ENCODE results near the gene TMPRSS11D.

TMPRSS11D gene

GRCh38 chr4:67883902-67884301 lies at the start of gene TMPRSS11D:
Gene TMPRSS11D (minus strand): TSS chr4:67884002. CDS start chr4:67883933, 69 bp downstream.
- no peak for DNase-seq (ENCODE audit: low read depth)

- no peak for DNase-seq (ENCODE audit: low read depth)
These were observed 49.2 kb upstream of the TMPRSS11D start for GRCh38 chr4:67933038-67933437.

- no peak for DNase-seq (ENCODE audit: low read depth)
These were observed 47.5 kb upstream of the TMPRSS11D start for GRCh38 chr4:67931256-67931655.

- DNase-seq (ENCODE audit: low read depth), result no peak
These were observed 45.6 kb upstream of the TMPRSS11D start for GRCh38 chr4:67929426-67929825.

GRCh38 chr4:67928546-67928945 lies 44.7 kb upstream of the TMPRSS11D start:
- no peak for DNase-seq (ENCODE audit: low read depth)

- no peak for DNase-seq (ENCODE audit: low read depth)
These were observed 43.4 kb upstream of the TMPRSS11D start for GRCh38 chr4:67927251-67927650.

GRCh38 chr4:67926485-67926884 lies 42.7 kb upstream of the TMPRSS11D start:
- DNase-seq (ENCODE audit: low read depth), result no peak

GRCh38 chr4:67922697-67923096 lies 38.9 kb upstream of the TMPRSS11D start:
- no peak for DNase-seq (ENCODE audit: low read depth)

GRCh38 chr4:67918428-67918827 lies 34.6 kb upstream of the TMPRSS11D start:
- no peak for DNase-seq (ENCODE audit: low read depth)

- DNase-seq (ENCODE audit: low read depth), result no peak
These were observed 31.7 kb upstream of the TMPRSS11D start for GRCh38 chr4:67915400-67915966.

GRCh38 chr4:67912080-67912479 lies 28.3 kb upstream of the TMPRSS11D start:
- no peak for DNase-seq (ENCODE audit: low read depth)

- no peak for DNase-seq (ENCODE audit: low read depth)
These were observed 27.8 kb upstream of the TMPRSS11D start for GRCh38 chr4:67911638-67912037.

GRCh38 chr4:67911141-67911540 lies 27.3 kb upstream of the TMPRSS11D start:
- DNase-seq (ENCODE audit: low read depth), result no peak

- no peak for DNase-seq (ENCODE audit: low read depth)
These were observed 26.7 kb upstream of the TMPRSS11D start for GRCh38 chr4:67910585-67910905.

- DNase-seq (ENCODE audit: low read depth), result no peak
These were observed 26.2 kb upstream of the TMPRSS11D start for GRCh38 chr4:67909905-67910584.

- DNase-seq (ENCODE audit: low read depth), result no peak
These were observed 23.8 kb upstream of the TMPRSS11D start for GRCh38 chr4:67907650-67908049.

GRCh38 chr4:67899096-67899495 lies 15.3 kb upstream of the TMPRSS11D start:
- DNase-seq (ENCODE audit: low read depth), result no peak

GRCh38 chr4:67897686-67898085 lies 13.9 kb upstream of the TMPRSS11D start:
- DNase-seq (ENCODE audit: low read depth), result no peak

GRCh38 chr4:67896421-67897065 lies 12.7 kb upstream of the TMPRSS11D start:
- no peak for DNase-seq (ENCODE audit: low read depth)

GRCh38 chr4:67894659-67895058 lies 10.9 kb upstream of the TMPRSS11D start:
- no peak for DNase-seq (ENCODE audit: low read depth)

GRCh38 chr4:67892905-67893304 lies 9.1 kb upstream of the TMPRSS11D start:
- no peak for DNase-seq (ENCODE audit: low read depth)

- DNase-seq (ENCODE audit: low read depth), result no peak
These were observed 8.5 kb upstream of the TMPRSS11D start for GRCh38 chr4:67892253-67892652.

GRCh38 chr4:67891645-67892044 lies 7.8 kb upstream of the TMPRSS11D start:
- DNase-seq (ENCODE audit: low read depth), result no peak

GRCh38 chr4:67886281-67886680 lies 2.5 kb upstream of the TMPRSS11D start:
- DNase-seq (ENCODE audit: low read depth), result no peak
